ENCODE data around the gene SENP6.
A peak's percentile ranks its signal among the peaks of the same experiment; 100 is the strongest.
"Not testable (repeated sequence)": the region's sequence is repeated elsewhere in the genome, so short reads cannot be mapped to it uniquely, and the experiment has no call there.

Gene SENP6

DNA sequence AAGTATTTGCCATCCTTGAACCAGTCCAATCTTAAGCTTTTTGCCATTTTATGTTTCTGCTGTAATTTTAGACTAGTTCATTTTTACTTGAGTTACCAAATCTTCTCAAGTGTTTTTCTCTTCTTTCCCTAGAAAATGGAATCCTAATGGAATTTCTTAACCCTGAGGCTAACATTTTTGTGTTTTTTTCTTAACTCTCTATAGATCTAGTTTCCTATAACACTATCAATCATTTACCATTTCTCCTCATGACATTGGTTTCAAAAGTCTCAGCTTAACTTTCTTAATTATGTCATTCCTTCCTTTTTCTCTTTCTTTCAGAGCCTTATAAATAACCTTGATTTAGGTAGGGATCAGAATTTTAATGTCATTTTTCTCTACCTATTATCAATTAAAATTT lies 54.8 kb downstream of the SENP6 start:
- TF ChIP-seq GATA1 (IDR thresholded peaks at IDR 0.05; ENCODE audit: low read depth, low read length) (no peak), POLR2A (IDR thresholded peaks at IDR 0.05; ENCODE audit: low read length) (no peak)
- DNase-seq, result no peak

DNA sequence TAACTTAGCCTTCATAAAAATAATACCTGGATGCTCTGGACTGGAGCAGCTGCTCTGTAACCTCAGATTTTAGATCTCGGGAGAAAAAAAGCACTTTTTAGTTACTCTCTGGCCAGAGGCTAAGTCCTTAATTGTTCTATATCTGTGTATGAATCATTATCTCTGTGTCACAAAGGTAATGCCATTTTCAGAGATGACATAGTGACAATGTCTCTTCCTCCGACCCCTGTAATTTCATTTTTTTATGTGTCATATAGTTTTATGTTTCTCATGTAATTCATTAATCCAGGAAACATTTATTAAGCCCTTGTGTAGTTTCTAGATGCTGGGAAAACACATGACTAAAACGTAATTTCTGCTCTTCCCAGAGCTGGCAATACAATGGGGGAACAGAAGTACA lies 55.6 kb downstream of the SENP6 start:
- TF ChIP-seq POLR2A (IDR thresholded peaks at IDR 0.05; ENCODE audit: low read length), result no peak
- no peak for TF ChIP-seq GATA1 (IDR thresholded peaks at IDR 0.05; ENCODE audit: low read depth, low read length)
- no peak for DNase-seq

DNA sequence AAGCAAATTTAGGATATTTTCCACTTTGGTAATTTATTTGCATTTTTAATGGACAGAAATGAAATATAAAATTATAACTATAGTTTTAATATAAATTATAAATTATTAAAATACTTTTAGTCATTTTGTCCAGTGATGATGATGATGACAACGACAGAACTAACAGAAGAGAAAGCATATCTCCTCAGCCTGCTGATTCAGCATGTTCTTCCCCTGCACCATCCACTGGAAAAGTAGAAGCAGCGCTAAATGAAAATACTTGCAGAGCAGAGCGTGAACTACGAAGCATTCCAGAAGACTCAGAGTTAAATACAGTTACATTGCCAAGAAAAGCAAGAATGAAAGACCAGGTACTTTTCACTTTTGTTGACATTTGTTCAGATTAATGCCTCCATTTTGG lies 64.9 kb downstream of the SENP6 start:
- TF ChIP-seq GATA1 (IDR thresholded peaks at IDR 0.05; ENCODE audit: low read depth, low read length) (no peak), POLR2A (IDR thresholded peaks at IDR 0.05; ENCODE audit: low read length) (no peak)
- DNase-seq, result no peak

DNA sequence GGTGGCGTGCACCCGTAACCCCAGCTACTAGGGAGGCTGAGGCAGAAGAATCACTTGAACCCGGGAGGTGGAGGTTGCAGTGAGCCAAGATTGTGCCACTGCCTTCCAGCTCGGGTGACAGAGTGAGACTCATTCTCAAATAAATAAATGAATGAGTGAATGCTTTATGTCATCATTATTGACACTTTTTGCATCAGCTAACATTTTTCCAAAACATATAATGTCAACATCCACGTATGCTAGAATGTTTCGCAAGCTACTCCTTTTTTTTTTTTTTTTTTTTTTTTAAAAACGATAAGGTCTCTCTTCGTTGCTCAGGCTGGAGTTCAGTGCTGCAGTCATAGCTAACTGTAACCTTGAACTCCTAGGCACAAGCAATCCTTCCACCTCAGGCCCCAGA lies 72.2 kb downstream of the SENP6 start:
- peak in 1 of 2 experiments; percentile 38 for DNase-seq

DNA sequence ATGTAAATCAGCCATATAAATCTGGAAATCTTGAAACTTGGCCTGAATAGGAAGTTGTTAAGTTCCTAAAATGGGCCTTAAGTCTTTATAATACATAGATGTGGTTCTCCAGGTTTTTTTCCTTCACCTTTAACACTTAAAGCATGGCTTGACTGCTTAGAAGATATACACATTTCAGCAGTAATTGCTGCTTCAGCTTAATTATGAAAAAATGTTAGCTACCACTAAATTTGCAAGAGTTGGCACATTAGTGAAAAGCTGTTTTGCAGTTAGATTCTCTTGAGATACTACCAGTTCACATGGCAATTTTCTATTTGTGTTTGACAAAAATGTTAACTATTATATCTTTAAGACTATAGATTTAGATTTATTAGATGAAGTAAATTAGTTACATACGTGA lies 74.7 kb downstream of the SENP6 start:
- TF ChIP-seq POLR2A (IDR thresholded peaks at IDR 0.05; ENCODE audit: low read length), result no peak
- TF ChIP-seq GATA1 (IDR thresholded peaks at IDR 0.05; ENCODE audit: low read depth, low read length), result no peak

More for the DNA sequence above, 72.2 kb downstream of the SENP6 start:
- TF ChIP-seq GATA1 (IDR thresholded peaks at IDR 0.05; ENCODE audit: low read depth, low read length) (no peak), POLR2A (IDR thresholded peaks at IDR 0.05; ENCODE audit: low read length) (no peak)

DNA sequence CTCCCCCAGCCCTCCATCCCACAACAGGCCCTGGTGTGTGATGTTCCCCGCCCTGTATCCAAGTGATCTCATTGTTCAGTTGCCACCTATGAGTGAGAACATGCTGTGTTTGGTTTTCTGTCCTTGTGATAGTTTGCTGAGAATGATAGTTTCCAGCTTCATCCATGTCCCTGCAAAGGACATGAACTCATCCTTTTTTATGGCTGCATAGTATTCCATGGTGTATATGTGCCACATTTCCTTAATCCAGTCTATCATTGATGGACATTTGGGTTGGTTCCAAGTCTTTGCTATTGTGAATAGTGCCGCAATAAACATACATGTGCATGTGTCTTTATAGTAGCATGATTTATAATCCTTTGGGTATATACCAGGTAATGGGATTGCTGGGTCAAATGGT lies 80.9 kb downstream of the SENP6 start:
- DNase-seq, result not testable (repeated sequence)

More for the DNA sequence above, 74.7 kb downstream of the SENP6 start:
- no peak for DNase-seq

DNA sequence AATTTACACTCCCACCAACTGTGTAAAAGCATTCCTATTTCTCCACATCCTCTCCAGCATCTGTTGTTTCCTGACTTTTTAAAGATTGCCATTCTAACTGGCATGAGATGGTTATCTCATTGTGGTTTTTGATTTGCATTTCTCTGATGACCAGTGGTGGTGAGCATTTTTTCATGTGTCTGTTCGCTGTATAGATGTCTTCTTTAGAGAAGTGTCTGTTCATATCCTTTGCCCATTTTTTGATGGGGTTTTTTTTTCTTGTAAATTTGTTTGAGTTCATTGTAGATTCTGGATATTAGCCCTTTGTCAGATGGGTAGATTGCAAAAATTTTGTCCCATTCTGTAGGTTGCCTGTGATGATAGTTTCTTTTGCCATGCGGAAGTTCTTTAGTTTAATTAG lies 81.3 kb downstream of the SENP6 start:
- DNase-seq, result not testable (repeated sequence)

DNA sequence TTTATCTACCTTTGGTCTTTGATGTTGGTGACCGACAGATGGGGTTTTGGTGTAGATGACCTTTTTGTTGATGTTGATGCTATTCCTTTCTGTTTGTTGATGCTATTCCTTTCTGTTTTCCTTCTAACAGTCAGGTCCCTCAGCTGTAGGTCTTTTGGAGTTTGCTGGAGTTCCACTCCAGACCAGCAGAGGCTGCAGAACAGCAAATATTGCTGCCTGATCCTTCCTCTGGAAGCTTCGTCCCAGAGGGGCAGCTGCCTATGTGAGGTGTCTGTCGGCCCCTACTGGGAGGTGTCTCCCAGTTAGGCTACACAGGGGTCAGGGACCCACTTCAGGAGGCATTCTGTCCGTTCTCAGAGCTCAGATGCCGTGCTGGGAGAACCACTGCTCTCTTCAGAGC lies 85.9 kb downstream of the SENP6 start:
- not testable (repeated sequence) for DNase-seq

DNA sequence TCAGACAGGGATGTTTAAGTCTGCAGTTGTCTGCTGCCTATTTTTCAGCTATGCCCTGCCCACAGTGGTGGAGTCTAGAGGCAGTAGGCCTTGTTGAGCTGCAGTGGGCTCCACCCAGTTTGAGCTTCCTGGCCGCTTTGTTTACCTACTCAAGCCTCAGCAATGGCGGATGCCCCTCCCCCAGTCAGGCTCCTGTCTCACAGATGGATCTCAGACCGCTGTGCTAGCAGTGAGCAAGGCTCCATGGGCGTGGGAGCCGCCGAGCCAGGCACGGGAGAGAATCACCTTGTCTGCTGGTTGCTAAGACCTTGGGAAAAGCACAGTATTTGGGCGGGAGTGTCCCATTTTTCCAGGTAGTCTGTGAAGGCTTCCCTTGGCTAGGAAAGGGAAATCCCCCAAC lies 86.3 kb downstream of the SENP6 start:
- DNase-seq, result not testable (repeated sequence)

DNA sequence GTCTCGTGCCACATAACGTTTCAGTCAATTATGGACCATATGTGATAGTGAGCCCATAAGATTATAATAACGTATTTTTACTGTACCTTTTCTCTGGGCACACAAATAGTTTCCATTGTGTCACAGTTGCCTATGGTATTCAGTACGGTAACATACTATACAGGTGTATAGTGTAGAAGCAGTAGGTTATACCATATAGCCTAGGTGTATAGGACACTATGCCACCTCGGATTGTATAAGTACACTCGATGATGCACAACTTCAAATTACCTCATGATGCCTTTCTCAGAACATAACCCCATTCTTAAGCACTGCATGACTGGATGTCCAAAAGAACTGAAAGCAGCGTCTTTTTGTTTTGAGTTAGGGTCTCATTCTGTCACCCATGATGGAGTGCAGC lies 87.9 kb downstream of the SENP6 start:
- TF ChIP-seq GATA1 (IDR thresholded peaks at IDR 0.05; ENCODE audit: low read depth, low read length), result no peak
- no peak for TF ChIP-seq POLR2A (IDR thresholded peaks at IDR 0.05; ENCODE audit: low read length)

DNA sequence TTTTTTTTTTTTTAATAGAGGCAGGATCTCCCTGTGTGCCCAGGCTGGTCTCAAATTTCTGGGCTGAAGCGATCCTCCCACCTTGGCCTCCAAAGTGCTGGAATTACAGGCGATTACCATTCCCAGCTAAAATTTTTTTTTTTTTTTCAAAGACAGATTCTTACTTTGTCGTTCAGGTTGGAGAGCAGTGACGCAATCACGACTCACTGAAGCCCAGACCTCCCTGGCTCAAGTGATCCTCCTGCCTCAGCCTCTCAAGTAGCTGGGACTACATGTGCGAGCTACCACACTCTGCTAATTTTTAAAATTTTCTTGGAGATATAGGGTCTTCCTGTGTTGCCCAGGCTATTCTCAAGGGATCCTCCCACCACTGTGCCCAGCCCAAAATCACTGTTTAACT lies 89.3 kb downstream of the SENP6 start:
- DNase-seq, result peak in 1 of 2 experiments; percentile 6
- TF ChIP-seq GATA1 (IDR thresholded peaks at IDR 0.05; ENCODE audit: low read depth, low read length) (no peak), POLR2A (IDR thresholded peaks at IDR 0.05; ENCODE audit: low read length) (no peak)

More for the DNA sequence above, 87.9 kb downstream of the SENP6 start:
- DNase-seq, result no peak

DNA sequence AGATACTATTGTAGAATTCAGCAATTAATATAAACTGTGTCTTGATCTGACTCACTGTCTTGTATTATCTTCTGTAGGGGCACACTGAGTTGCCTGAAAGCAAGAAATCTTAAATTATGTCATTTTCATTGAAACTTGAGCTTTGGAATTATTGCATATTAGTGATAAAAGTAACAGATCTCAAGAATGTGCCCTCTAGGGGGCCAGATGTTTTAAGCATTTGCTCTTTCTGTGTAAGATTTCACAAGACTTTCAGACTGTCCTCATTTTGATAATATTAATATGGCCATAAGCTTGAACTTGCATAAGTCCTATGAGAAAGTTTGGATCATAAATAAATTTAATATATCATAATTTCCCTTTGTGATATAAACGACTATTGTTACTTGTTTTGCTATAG lies 91.9 kb downstream of the SENP6 start:
- no peak for TF ChIP-seq POLR2A (IDR thresholded peaks at IDR 0.05; ENCODE audit: low read length)
- DNase-seq, result peak; percentile 5 to 26

DNA sequence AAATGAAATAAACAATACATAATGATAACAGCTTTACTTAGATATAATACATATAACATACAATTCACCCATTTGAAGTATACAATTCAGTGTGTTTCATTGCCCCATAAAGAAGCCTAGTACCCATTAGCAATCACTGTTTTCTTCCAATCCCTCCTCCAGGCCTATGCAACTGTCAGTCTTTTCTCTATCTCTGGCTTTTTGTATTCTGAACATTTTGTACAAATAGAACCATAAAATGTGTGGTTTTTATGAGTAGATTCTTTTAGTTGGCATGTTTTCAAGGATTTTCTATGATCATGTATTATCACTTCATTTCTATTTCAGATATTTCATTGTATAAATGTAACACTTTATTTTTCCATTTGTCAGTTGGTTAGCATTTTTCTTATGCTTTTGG lies 92.7 kb downstream of the SENP6 start:
- DNase-seq, result no peak

DNA sequence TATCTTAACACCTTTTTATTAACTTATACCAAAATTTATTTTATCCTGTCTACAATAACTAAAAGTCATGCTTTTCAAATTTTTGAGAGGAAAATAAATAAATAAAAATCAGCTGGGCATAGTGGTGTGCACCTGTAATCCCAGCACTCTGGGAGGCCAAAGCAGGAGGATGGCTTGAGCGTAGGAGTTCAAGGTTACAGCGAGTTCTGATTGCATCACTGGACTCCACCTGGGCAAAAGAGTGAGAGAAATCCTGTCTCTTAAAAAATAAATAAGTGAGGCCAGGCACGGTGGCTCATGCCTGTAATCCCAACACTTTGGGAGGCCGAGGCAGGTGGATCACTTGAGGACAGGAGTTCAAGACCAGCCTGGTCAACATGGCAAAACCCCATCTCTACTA lies 106.7 kb downstream of the SENP6 start:
- not testable (repeated sequence) for DNase-seq

More for the DNA sequence above, 92.7 kb downstream of the SENP6 start:
- TF ChIP-seq POLR2A (IDR thresholded peaks at IDR 0.05; ENCODE audit: low read length) (no peak), GATA1 (IDR thresholded peaks at IDR 0.05; ENCODE audit: low read depth, low read length) (no peak)

DNA sequence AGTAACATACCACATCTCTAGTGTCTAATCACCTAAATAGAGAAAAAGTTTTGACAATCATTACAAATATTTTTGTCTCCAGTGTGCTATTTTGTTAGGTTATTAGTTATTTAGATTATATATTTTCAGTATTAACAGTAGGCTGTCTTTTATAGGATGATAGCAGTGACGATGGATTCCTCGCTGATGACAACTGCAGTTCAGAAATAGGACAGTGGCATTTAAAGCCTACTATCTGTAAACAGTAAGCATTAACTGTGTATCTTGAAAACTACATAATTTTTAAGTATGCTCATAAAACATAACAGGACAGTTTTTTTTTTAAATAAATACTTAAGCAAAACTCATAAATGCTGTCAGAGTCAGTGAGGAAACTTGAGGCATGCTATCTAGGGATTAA lies 109.5 kb downstream of the SENP6 start:
- TF ChIP-seq GATA1 (IDR thresholded peaks at IDR 0.05; ENCODE audit: low read depth, low read length), result no peak
- TF ChIP-seq POLR2A (IDR thresholded peaks at IDR 0.05; ENCODE audit: low read length), result no peak
- DNase-seq, result no peak

DNA sequence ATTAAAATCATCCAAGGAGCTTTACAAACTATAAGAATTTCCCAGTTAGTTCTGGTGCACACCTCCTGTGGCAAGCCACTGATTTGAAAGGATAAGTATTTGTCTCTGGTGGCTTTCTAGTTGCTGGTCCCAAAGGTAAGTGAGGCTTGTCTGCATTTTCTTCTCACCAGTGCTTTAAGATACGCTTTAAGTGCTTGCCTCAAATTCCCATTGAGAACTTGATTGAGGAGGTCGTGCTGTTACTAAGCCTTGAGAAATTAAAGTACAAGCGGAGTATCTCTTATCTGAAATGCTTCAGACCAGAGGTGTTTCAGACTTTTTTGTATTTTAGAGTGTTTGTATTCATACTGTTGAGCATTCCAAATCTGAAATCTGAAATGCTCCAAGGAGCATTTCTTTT lies 117.5 kb downstream of the SENP6 start:
- no peak for DNase-seq
- TF ChIP-seq GATA1 (IDR thresholded peaks at IDR 0.05; ENCODE audit: low read depth, low read length) (no peak), POLR2A (IDR thresholded peaks at IDR 0.05; ENCODE audit: low read length) (no peak)

DNA sequence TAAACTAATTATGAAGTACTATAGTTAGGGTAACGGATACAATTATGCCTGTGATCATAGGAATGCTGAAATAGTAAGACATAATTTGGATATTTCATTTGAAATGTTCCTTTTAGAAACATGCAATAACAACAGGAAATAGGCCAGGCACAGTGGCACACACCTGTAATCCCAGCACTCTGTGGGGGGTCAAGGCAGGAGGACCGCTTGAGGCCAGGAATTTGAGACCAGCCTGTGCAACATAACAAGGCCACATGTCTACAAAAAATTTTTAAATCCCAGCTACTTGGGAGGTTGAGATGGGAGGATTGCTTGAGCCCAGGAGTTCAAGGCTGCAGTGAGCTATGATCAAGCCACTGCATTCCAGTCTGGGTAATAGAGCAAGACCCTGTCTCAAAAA lies 121.7 kb downstream of the SENP6 start:
- no peak for DNase-seq
- no peak for TF ChIP-seq GATA1 (IDR thresholded peaks at IDR 0.05; ENCODE audit: low read depth, low read length)
